ENCODE data around the gene PPP1R9A.

DNA sequence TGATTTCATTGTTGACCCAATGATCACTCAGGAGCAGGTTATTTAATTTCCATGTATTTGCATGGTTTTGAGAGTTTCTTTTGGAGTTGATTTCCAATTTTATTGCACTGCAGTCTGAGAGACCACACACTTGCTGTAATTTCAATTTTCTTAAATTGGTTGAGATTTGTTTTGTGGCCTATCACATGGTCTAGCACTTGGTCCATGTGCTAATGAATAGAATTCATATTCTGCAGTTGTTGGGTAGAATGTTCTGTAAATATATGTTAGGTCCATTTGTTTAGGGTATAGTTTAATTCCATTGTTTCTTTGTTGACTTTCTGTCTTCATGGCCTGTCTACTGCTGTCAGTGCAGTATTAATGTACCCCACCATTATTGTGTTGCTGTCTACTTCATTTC is 36.3 kb upstream of the PPP1R9A start:
- TF ChIP-seq, protein P1, sequence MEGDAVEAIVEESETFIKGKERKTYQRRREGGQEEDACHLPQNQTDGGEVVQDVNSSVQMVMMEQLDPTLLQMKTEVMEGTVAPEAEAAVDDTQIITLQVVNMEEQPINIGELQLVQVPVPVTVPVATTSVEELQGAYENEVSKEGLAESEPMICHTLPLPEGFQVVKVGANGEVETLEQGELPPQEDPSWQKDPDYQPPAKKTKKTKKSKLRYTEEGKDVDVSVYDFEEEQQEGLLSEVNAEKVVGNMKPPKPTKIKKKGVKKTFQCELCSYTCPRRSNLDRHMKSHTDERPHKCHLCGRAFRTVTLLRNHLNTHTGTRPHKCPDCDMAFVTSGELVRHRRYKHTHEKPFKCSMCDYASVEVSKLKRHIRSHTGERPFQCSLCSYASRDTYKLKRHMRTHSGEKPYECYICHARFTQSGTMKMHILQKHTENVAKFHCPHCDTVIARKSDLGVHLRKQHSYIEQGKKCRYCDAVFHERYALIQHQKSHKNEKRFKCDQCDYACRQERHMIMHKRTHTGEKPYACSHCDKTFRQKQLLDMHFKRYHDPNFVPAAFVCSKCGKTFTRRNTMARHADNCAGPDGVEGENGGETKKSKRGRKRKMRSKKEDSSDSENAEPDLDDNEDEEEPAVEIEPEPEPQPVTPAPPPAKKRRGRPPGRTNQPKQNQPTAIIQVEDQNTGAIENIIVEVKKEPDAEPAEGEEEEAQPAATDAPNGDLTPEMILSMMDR (conservative IDR thresholded peaks at IDR 0.05; ENCODE audit: low read length): no peak
- no peak for TF ChIP-seq EZH2phosphoT487 (IDR thresholded peaks at IDR 0.05; ENCODE audit: borderline replicate concordance)
